Activated T-cell treated with anti-CD3 and anti-CD28 coated beads, Interleukin-2, amount 50 U/mL, for 48 hours (primary cell): ENCODE results near the gene ADAM30.
A peak's percentile ranks its signal among the peaks of the same experiment; 100 is the strongest.
"Not testable (repeated sequence)": the region's sequence is repeated elsewhere in the genome, so short reads cannot be mapped to it uniquely, and the experiment has no call there.

Experiments used
- DNase-seq, 2 experiments: peaks; one replicate each; pipeline ENCODE4 v3.0.0-alpha.2; 2020

Gene ADAM30

DNA sequence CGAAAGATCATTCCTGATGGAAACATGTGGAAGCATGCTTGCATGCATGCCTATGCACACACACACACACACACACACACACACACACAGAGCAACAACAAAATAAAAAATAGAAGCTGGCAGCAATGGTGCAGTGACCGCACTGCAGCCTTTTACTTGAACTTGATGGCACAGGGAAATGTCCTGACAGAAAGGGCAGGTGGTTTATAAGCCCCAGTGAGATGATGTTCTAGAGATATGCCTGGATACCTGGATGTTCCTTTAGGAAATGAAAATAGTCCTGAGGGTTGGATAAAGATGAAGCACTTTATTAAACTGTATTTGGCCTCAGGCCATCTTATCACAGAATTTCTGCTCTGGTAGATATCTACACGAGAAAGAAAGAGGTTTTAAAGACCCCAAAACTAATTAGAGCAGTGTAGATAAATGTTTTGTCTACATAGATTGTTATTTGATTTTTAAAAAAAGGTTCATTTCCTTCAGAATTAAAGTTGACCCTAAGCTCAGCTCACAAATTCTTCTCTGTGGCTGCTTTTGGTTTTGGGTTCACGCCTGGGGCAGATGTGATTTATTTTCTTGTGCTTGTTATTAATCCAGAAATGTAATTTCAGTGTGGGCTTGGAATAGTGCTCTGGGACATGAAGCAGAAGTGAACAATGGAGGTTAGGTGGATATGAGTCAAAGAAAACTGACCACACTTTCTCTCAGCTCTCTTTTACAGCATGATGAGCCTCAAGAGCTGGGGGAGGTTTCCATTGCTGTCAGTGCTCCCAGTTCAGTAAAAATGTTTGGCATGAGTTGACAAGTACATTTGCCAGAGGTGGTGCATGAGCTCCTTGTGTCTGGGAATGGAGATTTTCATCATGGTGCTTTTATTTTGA is 22.9 kb downstream of the ADAM30 start:
- DNase-seq = no peak

- DNase-seq = no peak
Measured at GRCh38 chr1:119871881-119872280, 24.4 kb downstream of the ADAM30 start.

DNA sequence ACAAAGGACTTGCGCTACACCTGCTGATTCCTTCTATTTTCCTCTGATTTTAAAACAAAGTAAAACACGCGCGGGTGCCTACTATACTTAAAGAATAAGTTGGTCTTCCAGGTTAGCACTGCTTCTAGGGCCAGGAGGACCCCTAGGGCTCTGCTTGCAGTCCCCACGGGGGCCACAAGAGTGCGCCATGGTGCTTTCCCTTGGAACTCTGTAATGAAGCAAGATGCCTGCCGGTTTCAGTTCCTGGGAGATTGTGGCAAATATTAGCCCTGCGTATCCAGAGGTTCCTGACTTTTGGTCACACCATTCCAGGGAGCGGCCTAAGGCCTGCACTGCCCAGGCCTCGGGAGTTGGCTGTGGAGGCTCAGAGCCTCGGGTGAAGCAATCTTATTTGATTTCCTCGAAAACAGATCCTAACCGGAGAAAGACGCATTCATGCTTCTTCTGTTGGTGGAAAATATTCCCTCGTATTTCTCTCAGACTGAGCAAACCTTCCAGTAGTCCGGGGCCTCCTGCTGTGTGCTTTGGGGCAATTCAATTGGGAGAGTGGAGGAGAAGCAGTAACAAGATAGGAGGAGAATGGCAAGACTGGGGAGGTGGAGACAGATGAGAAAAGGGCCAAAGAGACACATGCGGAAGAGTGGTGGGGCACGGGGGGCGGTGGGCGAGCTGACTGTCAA is 25.3 kb downstream of the ADAM30 start:
- DNase-seq = peak; percentile 85 to 87

DNA sequence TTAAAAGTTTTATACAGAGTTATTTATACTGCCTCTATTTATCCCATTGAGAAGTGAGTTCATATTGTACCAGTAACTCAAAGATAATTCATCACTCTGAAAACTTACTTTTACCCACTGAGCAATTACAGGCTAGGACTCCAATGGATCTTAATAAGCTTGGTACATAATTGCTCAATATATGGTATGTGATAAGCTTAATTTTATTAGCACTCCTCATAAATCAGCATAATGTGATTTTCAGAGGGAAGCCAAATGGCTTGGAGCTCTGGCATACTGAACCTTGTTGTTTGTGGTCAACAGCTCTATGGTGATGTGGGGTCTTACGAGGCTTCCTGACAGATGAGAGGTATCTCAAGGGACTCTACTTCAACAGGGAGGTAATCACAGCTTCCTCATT is 26.3 kb downstream of the ADAM30 start:
- DNase-seq = no peak

GRCh38 chr1:119868176-119868575 is 28.1 kb downstream of the ADAM30 start:
- no peak for DNase-seq

DNA sequence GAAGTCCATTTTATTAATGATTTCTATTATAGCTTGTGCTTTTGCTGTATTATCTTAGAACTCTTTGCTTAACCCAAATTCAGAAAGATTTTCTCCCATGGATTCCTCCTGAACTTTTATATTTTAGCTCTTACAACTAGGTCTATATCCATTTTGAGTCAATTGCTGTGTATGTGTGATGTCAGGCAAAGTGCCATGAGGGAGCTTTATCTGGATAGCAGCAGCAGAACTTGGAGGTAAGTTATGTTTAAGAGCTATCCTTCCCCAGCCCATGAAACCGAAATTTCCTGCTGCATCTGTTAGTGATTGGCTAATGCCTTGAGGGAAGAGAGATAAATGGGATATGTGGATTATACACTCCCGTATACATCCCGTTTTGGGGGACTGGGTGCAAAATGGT is 29.9 kb downstream of the ADAM30 start:
- no peak for DNase-seq

DNA sequence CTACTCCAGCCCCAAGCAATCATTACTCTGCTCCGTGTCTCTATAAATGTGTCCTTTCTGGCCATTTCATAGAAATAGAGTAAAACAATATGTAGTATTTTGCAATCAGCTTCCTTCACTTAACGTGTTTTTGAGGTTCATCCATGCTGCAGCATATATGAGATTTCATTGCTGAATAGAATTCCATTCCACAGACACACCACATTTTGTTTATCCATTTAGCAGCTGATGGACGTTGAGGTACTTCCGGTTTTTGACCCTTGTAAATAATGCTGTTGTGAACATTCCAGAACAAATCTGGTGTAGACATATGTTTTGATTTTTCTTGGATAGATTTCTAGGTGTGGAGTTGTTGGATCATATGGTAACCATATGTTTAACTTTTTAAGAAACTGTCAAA is 30.7 kb downstream of the ADAM30 start:
- DNase-seq = no peak

DNA sequence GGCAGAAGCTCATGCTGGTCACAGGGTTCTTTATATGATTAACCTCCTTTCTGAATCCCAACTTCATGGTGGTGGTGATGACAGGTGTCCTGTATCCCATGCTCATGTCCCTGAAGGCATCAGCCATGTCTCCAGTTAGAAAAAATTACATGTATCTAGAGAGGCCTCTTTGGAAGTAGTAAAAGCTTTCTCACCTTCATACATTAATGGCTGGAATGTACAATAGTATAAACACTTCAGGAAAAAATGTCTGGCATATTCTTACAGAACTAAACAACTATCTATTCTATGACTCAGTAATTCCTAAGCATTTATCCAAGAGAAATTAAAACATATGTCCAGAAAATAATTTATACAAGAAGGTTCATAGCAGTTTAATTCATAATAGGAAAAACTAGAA is 34.0 kb downstream of the ADAM30 start:
- DNase-seq = no peak

DNA sequence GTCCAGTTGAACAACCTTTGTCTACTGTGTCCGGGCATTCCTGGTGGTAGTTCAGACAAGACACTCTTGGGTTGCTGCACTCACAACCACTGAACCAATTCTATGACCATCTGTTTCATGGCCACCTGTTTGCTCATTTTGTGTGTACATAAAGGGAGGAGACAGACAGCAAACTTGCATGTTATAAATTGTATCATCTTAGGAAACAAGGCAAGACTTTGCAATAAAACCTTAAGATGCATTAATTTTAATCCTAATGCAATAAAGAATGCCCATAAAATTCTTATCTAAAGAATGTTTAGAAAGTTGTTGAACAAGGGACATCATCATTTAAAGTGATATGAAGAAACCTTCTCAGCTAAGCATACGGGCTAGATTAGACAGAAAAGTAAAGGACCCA is 34.8 kb downstream of the ADAM30 start:
- DNase-seq = no peak

GRCh38 chr1:119859647-119860046 is 36.7 kb downstream of the ADAM30 start:
- DNase-seq = no peak

- DNase-seq = not testable (repeated sequence)
Measured at GRCh38 chr1:119858556-119859214, 37.6 kb downstream of the ADAM30 start.

GRCh38 chr1:119858126-119858525 is 38.2 kb downstream of the ADAM30 start:
- no peak for DNase-seq

DNA sequence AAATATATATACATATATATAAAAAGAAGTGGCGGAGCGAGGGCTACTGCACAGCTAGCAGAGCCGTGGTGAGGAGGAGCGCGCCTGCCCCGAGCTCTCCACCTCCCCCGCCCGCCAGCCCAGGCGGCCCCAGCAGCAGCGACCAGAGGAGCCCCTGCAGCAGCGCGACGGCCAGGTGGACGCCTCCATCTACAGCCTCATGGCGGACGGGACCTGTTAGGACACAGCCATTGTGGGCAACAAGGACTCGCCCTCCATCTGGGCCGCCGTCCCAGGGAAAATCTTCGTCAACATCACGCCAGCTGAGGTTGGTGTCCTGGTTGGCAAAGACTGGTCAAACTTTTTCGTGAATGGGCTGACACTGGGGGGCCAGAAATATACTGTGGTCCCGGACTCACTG is 43.2 kb downstream of the ADAM30 start:
- no peak for DNase-seq

DNA sequence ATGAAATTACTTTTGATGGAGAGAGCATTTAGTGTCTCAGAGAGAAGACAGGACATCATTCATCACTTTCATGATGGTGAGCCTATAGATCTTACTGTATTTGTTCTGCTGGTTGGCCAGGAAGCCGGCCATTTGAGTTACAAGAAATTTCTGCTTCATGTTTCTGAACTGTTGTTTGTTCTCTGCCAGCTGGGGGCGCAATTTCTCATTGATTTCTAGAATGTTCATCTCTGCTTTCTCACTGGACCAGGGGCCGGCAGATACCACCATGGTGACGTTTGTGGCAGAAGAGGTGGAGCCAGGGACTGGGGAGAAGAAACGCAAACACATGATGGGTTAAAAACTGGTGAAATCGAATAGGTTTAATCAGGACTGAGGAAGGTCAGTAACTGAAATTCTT is 52.1 kb downstream of the ADAM30 start:
- not testable (repeated sequence) for DNase-seq
